ENCODE data around the gene SAMM50. TPM values are rescaled to one million over a fixed set of nuclear protein-coding genes. Genes with fewer than 3 reads are reported as not detected.

Gene SAMM50
- total RNA-seq, 1 donor from 2014 or later = 54.0 TPM

- Mint-ChIP-seq H3K4me3 (no peak overlapping the region), H3K27ac (ENCODE audit: unreplicated experiment) (no peak overlapping the region), H3K9me3 (no peaks in the 10 kb centered on the region), H3K36me3 (ENCODE audit: low read depth) (peaks cover 25% of the 10 kb centered on the region), H3K27me3 (ENCODE audit: low read depth) (no peaks in the 10 kb centered on the region), H3K4me1 (no peaks in the 10 kb centered on the region)
- TF ChIP-seq CTCF (conservative IDR thresholded peaks at IDR 0.05) = no peak
- no peak for DNase-seq (ENCODE audit: low read depth, low spot score)
These were observed 25.8 kb downstream of the SAMM50 start for GRCh38 chr22:43980996-43981395.

GRCh38 chr22:43983808-43984207, 28.6 kb downstream of the SAMM50 start:
- no peak for DNase-seq (ENCODE audit: low read depth, low spot score)
- H3K27me3 Mint-ChIP-seq (ENCODE audit: low read depth) = no peaks in the 10 kb centered on the region
- H3K9me3 Mint-ChIP-seq = no peaks in the 10 kb centered on the region
- TF ChIP-seq CTCF (conservative IDR thresholded peaks at IDR 0.05) = no peak
- no peaks in the 10 kb centered on the region for H3K4me1 Mint-ChIP-seq
- H3K4me3 Mint-ChIP-seq = no peak overlapping the region
- peaks cover 22% of the 10 kb centered on the region for H3K36me3 Mint-ChIP-seq (ENCODE audit: low read depth)
- H3K27ac Mint-ChIP-seq (ENCODE audit: unreplicated experiment) = no peak overlapping the region

- Mint-ChIP-seq H3K27me3 (ENCODE audit: low read depth) (no peaks in the 10 kb centered on the region), H3K27ac (ENCODE audit: unreplicated experiment) (no peak overlapping the region), H3K4me3 (no peak overlapping the region), H3K9me3 (no peaks in the 10 kb centered on the region), H3K4me1 (no peaks in the 10 kb centered on the region), H3K36me3 (ENCODE audit: low read depth) (peaks cover 8% of the 10 kb centered on the region)
- DNase-seq (ENCODE audit: low read depth, low spot score) = no peak
- no peak for TF ChIP-seq CTCF (conservative IDR thresholded peaks at IDR 0.05)
These were observed 30.3 kb downstream of the SAMM50 start for GRCh38 chr22:43985532-43985931.

GRCh38 chr22:43988116-43988820, 33.0 kb downstream of the SAMM50 start:
- Mint-ChIP-seq H3K36me3 (ENCODE audit: low read depth) (peaks cover 4% of the 10 kb centered on the region), H3K27ac (ENCODE audit: unreplicated experiment) (no peak overlapping the region), H3K4me1 (peaks cover 2% of the 10 kb centered on the region), H3K27me3 (ENCODE audit: low read depth) (no peaks in the 10 kb centered on the region), H3K4me3 (no peak overlapping the region), H3K9me3 (no peaks in the 10 kb centered on the region)
- no peak for TF ChIP-seq CTCF (conservative IDR thresholded peaks at IDR 0.05)
- DNase-seq (ENCODE audit: low read depth, low spot score) = no peak

GRCh38 chr22:43988960-43989359, 33.7 kb downstream of the SAMM50 start:
- H3K27me3 Mint-ChIP-seq (ENCODE audit: low read depth) = no peaks in the 10 kb centered on the region
- peaks cover 4% of the 10 kb centered on the region for H3K36me3 Mint-ChIP-seq (ENCODE audit: low read depth)
- no peak overlapping the region for H3K27ac Mint-ChIP-seq (ENCODE audit: unreplicated experiment)
- no peak for TF ChIP-seq CTCF (conservative IDR thresholded peaks at IDR 0.05)
- H3K9me3 Mint-ChIP-seq = no peaks in the 10 kb centered on the region
- H3K4me3 Mint-ChIP-seq = no peak overlapping the region
- H3K4me1 Mint-ChIP-seq = peaks cover 5% of the 10 kb centered on the region
- DNase-seq (ENCODE audit: low read depth, low spot score) = no peak

Measured in neural crest cell (in vitro differentiated cells).